Measurements from ENCODE around the gene HAO2. TPM values are rescaled to one million over a fixed set of nuclear protein-coding genes. Genes with fewer than 3 reads are reported as not detected.

Gene HAO2
- total RNA-seq, 2 experiments from 2014 or later = not detected

- ChIA-PET POLR2A (no interaction called here), CTCF (no interaction called here)
- Histone ChIP-seq H3K27ac (ENCODE audit: low read depth in 1 of 2, low read length in 2 of 2) (no peak overlapping the region), H3K4me3 (ENCODE audit: low read length) (no peak overlapping the region), H3K4me1 (ENCODE audit: insufficient read depth, low read length) (no peaks in the 10 kb centered on the region), H3K36me3 (ENCODE audit: insufficient read depth, low read length) (no peaks in the 10 kb centered on the region), H3K9me3 (ENCODE audit: control insufficient read depth in 1 of 2, insufficient read depth in 1 of 2, low read length in 2 of 2) (no peaks in the 10 kb centered on the region), H3K27me3 (ENCODE audit: control insufficient read depth in 1 of 2, insufficient read depth in 2 of 2, low read length in 2 of 2) (peaks cover 0 to 2% of the 10 kb centered on the region in 2 experiments)
- ATAC-seq (ENCODE audit: poor library complexity) = no peak
- no peaks in the 10 kb centered on the region for H3K4me1 Mint-ChIP-seq (ENCODE audit: low read depth)
- H3K27ac Mint-ChIP-seq = no peak overlapping the region
- intact Hi-C loops (cut with DNase I, micrococcal nuclease) = no loop called here
- no peaks in the 10 kb centered on the region for H3K36me3 Mint-ChIP-seq (ENCODE audit: low read depth)
- H3K4me3 Mint-ChIP-seq = no peak overlapping the region
- DNase-seq = no peak
- peaks cover 27% of the 10 kb centered on the region for H3K27me3 Mint-ChIP-seq
- no peak for TF ChIP-seq CTCF (IDR thresholded peaks at IDR 0.05)
- no peaks in the 10 kb centered on the region for H3K9me3 Mint-ChIP-seq
Measured at GRCh38 chr1:119358636-119359035, 9.9 kb upstream of the HAO2 start.

GRCh38 chr1:119359730-119360129, 8.9 kb upstream of the HAO2 start:
- H3K27me3 Mint-ChIP-seq = peaks cover 32% of the 10 kb centered on the region
- Histone ChIP-seq H3K27ac (ENCODE audit: low read depth in 1 of 2, low read length in 2 of 2) (no peak overlapping the region), H3K36me3 (ENCODE audit: insufficient read depth, low read length) (no peaks in the 10 kb centered on the region), H3K4me3 (ENCODE audit: low read length) (no peak overlapping the region), H3K27me3 (ENCODE audit: control insufficient read depth in 1 of 2, insufficient read depth in 2 of 2, low read length in 2 of 2) (peaks cover 0 to 5% of the 10 kb centered on the region in 2 experiments), H3K4me1 (ENCODE audit: insufficient read depth, low read length) (no peaks in the 10 kb centered on the region), H3K9me3 (ENCODE audit: control insufficient read depth in 1 of 2, insufficient read depth in 1 of 2, low read length in 2 of 2) (no peaks in the 10 kb centered on the region)
- no peaks in the 10 kb centered on the region for H3K4me1 Mint-ChIP-seq (ENCODE audit: low read depth)
- DNase-seq (no peak), ATAC-seq (ENCODE audit: poor library complexity) (no peak)
- H3K4me3 Mint-ChIP-seq = no peak overlapping the region
- H3K9me3 Mint-ChIP-seq = no peaks in the 10 kb centered on the region
- no peaks in the 10 kb centered on the region for H3K36me3 Mint-ChIP-seq (ENCODE audit: low read depth)
- intact Hi-C loops (cut with DNase I, micrococcal nuclease) = no loop called here
- TF ChIP-seq CTCF (IDR thresholded peaks at IDR 0.05) = no peak
- CTCF ChIA-PET = no interaction called here
- POLR2A ChIA-PET = no interaction called here
- no peak overlapping the region for H3K27ac Mint-ChIP-seq

GRCh38 chr1:119361205-119361604, 7.4 kb upstream of the HAO2 start:
- H3K27me3 Mint-ChIP-seq = peaks cover 25% of the 10 kb centered on the region
- peaks cover 0 to 5% of the 10 kb centered on the region in 2 experiments for H3K27me3 ChIP-seq (ENCODE audit: control insufficient read depth in 1 of 2, insufficient read depth in 2 of 2, low read length in 2 of 2)
- H3K9me3 Mint-ChIP-seq = no peaks in the 10 kb centered on the region
- TF ChIP-seq CTCF (IDR thresholded peaks at IDR 0.05) = no peak
- H3K4me1 ChIP-seq (ENCODE audit: insufficient read depth, low read length) = no peaks in the 10 kb centered on the region
- H3K4me3 ChIP-seq (ENCODE audit: low read length) = no peak overlapping the region
- H3K4me3 Mint-ChIP-seq = no peak overlapping the region
- intact Hi-C loops (cut with DNase I, micrococcal nuclease) = no loop called here
- ATAC-seq (ENCODE audit: poor library complexity) (no peak), DNase-seq (no peak)
- ChIA-PET CTCF (interaction anchor here (0.7 kb wide), 1 partner anchor 48 kb away, joined by 3 read pairs; no protein-coding TSS in a partner anchor), POLR2A (no interaction called here)
- H3K27ac ChIP-seq (ENCODE audit: low read depth in 1 of 2, low read length in 2 of 2) = no peak overlapping the region
- H3K4me1 Mint-ChIP-seq (ENCODE audit: low read depth) = no peaks in the 10 kb centered on the region
- H3K36me3 ChIP-seq (ENCODE audit: insufficient read depth, low read length) = no peaks in the 10 kb centered on the region
- H3K36me3 Mint-ChIP-seq (ENCODE audit: low read depth) = no peaks in the 10 kb centered on the region
- H3K9me3 ChIP-seq (ENCODE audit: control insufficient read depth in 1 of 2, insufficient read depth in 1 of 2, low read length in 2 of 2) = no peaks in the 10 kb centered on the region
- no peak overlapping the region for H3K27ac Mint-ChIP-seq
